ENCODE results near the gene ZC3H8.
A peak's percentile ranks its signal among the peaks of the same experiment; 100 is the strongest.
"Not testable (repeated sequence)": the region's sequence is repeated elsewhere in the genome, so short reads cannot be mapped to it uniquely, and the experiment has no call there.

ZC3H8 gene

DNA sequence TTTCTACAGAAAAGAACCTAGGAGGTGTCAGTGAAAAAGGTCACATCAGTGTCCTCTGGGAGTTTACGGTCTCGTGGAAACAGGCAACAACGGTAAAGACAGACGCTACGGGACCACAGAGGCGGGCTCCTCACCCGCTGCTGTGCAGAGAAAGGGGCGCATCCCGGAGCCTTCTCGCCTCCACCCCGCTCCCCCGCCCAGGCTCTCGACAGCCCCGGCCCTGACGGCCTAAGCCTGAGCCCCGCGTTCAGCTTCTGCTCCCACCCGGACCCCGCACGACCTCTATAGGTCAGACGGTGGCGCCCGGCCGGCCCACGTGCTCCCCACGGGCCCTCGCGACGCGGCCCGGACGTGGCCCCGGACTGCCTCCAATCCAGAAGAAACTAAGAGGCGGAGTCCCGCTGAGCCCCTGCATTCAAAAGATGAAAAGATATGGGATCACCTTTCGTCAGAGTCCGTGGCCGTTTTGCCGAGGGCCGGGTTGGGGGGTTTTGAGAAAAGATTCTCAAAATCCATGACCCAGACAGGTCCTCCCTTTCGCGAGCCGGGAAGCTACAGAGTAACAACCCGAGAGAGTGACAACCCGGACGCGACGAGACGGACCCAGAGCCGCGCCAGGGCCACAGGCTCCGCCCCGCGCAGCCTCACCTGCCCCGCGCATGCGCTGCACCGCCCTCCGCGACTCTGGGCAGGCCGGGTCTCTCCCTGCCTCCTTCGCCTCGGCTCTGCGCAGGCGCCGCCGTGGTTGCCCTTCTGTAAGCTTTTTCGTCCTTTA, at the start of gene ZC3H8:
Gene ZC3H8, minus strand, starts transcription at position 577 of the 775 bp plus-strand sequence. Its CDS starts 61 bp downstream, at position 516.
- Histone ChIP-seq H3K9ac (ENCODE audit: low read length) (peak within 1 kb of the TSS; percentile 88), H3K4me3 (ENCODE audit: low read length) (peak within 1 kb of the TSS; percentile 88)

DNA sequence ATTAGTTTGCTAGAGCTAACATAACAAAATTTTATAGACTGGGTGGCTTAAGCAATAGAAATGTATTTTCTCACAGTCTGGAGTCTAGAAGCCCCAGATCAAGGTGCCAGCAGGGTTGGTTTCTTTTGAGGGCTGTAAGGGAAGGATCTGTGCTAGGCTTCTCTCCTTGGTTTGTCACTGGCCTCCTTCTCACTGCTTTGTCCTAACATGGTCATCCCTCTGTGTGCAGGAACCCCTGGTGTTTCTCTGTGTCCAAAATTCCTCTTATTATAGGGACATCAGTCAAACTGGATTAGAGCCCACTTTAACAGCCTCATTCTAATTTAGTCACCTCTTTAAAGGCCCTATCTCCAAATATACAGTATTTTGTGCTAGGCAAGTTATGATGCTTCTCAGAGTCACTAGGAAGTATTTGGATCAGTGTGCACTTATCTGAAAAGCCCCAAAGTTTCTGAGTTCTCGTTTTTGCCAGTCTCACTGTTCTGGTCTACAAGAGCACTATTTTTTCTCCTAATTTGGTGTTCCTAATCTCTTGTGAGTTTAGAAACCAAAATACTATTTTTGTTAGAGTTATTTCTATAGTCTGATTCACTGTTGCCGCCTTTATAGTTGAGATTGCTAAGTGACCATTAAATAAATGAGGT, 49.6 kb upstream of the ZC3H8 start:
- peaks cover 2% of the 10 kb centered on the region for H3K9me3 ChIP-seq (ENCODE audit: control insufficient read depth, low read length)
- H3K27me3 ChIP-seq (replicated peaks; ENCODE audit: control insufficient read depth, insufficient read depth, low read length): no peaks in the 10 kb centered on the region
- H3K4me1 ChIP-seq (ENCODE audit: control insufficient read depth, insufficient read depth, low read length): peaks cover 17% of the 10 kb centered on the region
- H3K36me3 ChIP-seq (ENCODE audit: control insufficient read depth, insufficient read depth, low read length, severe bottlenecking): peaks cover 12% of the 10 kb centered on the region
- H3K4me3 ChIP-seq (ENCODE audit: low read length): no peak overlapping the region
- no peak overlapping the region for H3K9ac ChIP-seq (ENCODE audit: low read length)
- no peak for DNase-seq (ENCODE audit: low read depth)

More for the DNA sequence above, at the start of gene ZC3H8:
- Histone ChIP-seq H3K36me3 (ENCODE audit: control insufficient read depth, insufficient read depth, low read length, severe bottlenecking) (no peaks in the 10 kb centered on the region), H3K9me3 (ENCODE audit: control insufficient read depth, low read length) (no peaks in the 10 kb centered on the region), H3K27me3 (replicated peaks; ENCODE audit: control insufficient read depth, insufficient read depth, low read length) (no peaks in the 10 kb centered on the region), H3K4me1 (ENCODE audit: control insufficient read depth, insufficient read depth, low read length) (peaks cover 8% of the 10 kb centered on the region)
- DNase-seq (ENCODE audit: low read depth): peak; percentile 95

DNA sequence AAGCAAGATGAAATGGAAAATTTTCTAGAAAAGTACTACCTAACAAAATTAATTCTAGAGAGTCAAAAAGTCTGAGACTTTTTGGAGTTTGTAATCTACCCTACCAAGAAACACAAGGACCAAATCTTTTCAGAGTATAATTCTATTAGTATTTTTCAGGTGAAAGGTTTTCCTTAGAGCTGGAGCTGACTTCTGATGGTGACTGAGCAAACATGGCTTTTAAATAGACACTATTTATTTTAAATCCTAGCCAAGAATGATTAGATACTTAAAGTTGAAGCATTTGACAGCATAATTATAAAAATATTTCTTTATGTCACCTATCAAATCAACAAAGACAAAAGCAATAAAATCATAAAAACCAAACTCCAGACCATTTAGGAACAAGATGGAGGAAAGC, 47.1 kb upstream of the ZC3H8 start:
- no peaks in the 10 kb centered on the region for H3K27me3 ChIP-seq (replicated peaks; ENCODE audit: control insufficient read depth, insufficient read depth, low read length)
- peaks cover 12% of the 10 kb centered on the region for H3K36me3 ChIP-seq (ENCODE audit: control insufficient read depth, insufficient read depth, low read length, severe bottlenecking)
- H3K4me1 ChIP-seq (ENCODE audit: control insufficient read depth, insufficient read depth, low read length): peaks cover 17% of the 10 kb centered on the region
- no peak for DNase-seq (ENCODE audit: low read depth)
- H3K9ac ChIP-seq (ENCODE audit: low read length): no peak overlapping the region
- no peak overlapping the region for H3K4me3 ChIP-seq (ENCODE audit: low read length)
- peaks cover 2% of the 10 kb centered on the region for H3K9me3 ChIP-seq (ENCODE audit: control insufficient read depth, low read length)

DNA sequence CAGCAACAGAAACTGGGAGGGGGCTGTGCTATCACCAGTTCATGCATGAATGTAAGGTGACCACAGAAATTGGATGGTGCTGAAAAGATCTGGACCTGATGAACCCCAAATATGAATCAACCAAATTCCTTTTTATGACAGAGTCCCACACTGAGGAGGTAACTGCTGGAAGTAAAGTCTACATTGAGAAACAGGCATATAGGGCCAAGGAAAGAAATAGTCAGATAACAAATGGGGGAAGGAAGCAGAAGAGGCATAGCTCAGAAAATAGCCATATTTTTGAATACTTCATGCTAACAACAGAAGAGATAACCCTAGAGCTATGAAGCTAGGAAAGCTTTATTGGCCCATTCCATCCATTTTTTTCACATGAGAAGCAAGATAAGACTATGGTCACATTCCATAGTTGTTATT, 46.3 kb upstream of the ZC3H8 start:
- Histone ChIP-seq H3K27me3 (replicated peaks; ENCODE audit: control insufficient read depth, insufficient read depth, low read length) (no peaks in the 10 kb centered on the region), H3K9me3 (ENCODE audit: control insufficient read depth, low read length) (peaks cover 2% of the 10 kb centered on the region), H3K36me3 (ENCODE audit: control insufficient read depth, insufficient read depth, low read length, severe bottlenecking) (peaks cover 12% of the 10 kb centered on the region), H3K9ac (ENCODE audit: low read length) (no peak overlapping the region), H3K4me1 (ENCODE audit: control insufficient read depth, insufficient read depth, low read length) (peaks cover 17% of the 10 kb centered on the region), H3K4me3 (ENCODE audit: low read length) (no peak overlapping the region)
- DNase-seq (ENCODE audit: low read depth): peak; percentile 13

DNA sequence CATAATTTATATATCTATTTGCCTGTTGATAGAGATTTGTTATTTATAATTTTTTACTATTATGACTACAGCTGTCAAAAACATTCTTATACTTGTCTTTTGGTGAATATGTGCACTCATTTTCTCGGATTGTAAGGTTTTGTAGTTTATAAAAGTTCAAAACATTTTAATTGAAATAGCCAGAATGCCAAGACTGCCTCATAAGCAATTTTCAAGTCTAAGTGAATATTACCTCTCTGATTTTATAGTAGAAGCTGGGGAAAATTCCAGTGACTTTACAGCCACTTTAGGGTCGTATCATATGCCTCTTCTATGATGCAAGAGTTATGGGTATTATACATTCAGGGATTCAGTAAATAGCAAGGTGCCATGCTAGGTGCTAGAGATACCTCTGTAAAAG, 41.6 kb upstream of the ZC3H8 start:
- Histone ChIP-seq H3K36me3 (ENCODE audit: control insufficient read depth, insufficient read depth, low read length, severe bottlenecking) (no peaks in the 10 kb centered on the region), H3K27me3 (replicated peaks; ENCODE audit: control insufficient read depth, insufficient read depth, low read length) (no peaks in the 10 kb centered on the region), H3K9me3 (ENCODE audit: control insufficient read depth, low read length) (no peaks in the 10 kb centered on the region), H3K9ac (ENCODE audit: low read length) (no peak overlapping the region), H3K4me3 (ENCODE audit: low read length) (no peak overlapping the region), H3K4me1 (ENCODE audit: control insufficient read depth, insufficient read depth, low read length) (peaks cover 25% of the 10 kb centered on the region)
- no peak for DNase-seq (ENCODE audit: low read depth)

DNA sequence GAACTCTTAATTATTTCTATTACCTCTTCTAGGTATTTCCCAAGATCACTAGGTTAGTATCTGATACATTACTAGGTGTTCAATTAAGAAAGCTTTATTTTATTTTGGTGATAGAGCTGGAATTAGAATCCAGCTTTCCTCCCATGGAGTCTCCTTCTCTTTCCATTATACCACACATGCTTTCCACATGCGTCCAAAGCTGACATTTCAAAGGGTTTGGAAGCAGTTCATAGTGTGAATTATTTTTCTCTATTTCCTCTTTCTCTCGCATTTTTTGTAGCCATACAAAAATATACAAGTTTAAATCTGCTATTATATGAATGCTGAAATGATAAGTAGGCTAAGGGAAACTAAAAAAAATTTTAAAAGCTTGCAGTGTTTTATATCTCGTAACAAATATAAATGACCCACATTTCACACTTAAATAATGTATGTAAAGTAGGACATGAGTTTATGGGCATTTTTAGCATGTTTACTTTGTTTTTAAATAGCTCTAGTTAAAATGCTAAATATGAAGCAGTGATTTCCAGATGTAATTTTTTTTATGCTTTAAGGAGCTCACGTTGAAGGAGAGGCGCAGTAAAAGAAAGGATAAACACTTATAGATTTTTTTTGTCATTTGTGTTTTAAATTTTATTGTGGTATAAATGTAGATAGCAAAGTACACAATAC, 40.7 kb upstream of the ZC3H8 start:
- no peaks in the 10 kb centered on the region for H3K27me3 ChIP-seq (replicated peaks; ENCODE audit: control insufficient read depth, insufficient read depth, low read length)
- DNase-seq (ENCODE audit: low read depth): no peak
- H3K4me1 ChIP-seq (ENCODE audit: control insufficient read depth, insufficient read depth, low read length): peaks cover 16% of the 10 kb centered on the region
- H3K4me3 ChIP-seq (ENCODE audit: low read length): no peak overlapping the region
- H3K9ac ChIP-seq (ENCODE audit: low read length): no peak overlapping the region
- H3K9me3 ChIP-seq (ENCODE audit: control insufficient read depth, low read length): no peaks in the 10 kb centered on the region
- no peaks in the 10 kb centered on the region for H3K36me3 ChIP-seq (ENCODE audit: control insufficient read depth, insufficient read depth, low read length, severe bottlenecking)

DNA sequence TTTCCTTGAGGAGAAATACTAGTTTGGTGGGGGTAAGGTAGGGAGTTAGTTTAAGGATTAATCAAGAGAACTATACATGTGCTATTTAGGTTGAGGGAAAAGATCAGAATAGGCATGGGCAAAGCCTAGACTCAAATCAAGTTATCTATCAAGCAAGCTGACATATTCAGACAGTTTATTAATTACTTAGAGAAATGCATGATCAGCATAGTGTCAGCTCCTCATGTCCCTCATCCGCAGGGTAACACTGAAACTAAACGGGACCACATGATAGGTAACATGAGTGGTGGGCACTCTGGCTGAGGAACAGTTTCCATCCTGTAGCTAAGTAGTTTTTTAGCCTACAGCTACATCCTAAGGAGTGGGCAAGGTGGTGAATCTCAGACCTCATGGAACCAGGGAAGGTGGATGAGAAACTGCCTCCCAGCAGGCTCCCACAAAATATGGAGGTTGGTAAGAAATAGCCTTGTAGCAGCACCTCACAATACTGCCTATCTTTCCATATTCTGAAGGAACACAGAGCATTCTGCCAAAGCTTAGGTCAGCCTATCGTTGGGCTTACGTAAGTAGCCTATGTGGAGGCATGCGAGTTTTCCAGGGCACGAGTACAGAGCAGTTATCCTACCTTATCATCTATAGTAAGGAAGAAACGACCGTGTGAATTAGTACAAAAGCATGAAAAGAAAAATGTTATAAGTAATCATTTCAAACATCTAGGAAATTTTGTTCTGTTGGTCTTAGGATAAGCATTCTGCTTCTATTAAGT, 39.0 kb upstream of the ZC3H8 start:
- Histone ChIP-seq H3K4me1 (ENCODE audit: control insufficient read depth, insufficient read depth, low read length) (peaks cover 15% of the 10 kb centered on the region), H3K9ac (ENCODE audit: low read length) (no peak overlapping the region), H3K9me3 (ENCODE audit: control insufficient read depth, low read length) (no peaks in the 10 kb centered on the region), H3K36me3 (ENCODE audit: control insufficient read depth, insufficient read depth, low read length, severe bottlenecking) (no peaks in the 10 kb centered on the region), H3K27me3 (replicated peaks; ENCODE audit: control insufficient read depth, insufficient read depth, low read length) (no peaks in the 10 kb centered on the region), H3K4me3 (ENCODE audit: low read length) (no peak overlapping the region)
- DNase-seq (ENCODE audit: low read depth): no peak

DNA sequence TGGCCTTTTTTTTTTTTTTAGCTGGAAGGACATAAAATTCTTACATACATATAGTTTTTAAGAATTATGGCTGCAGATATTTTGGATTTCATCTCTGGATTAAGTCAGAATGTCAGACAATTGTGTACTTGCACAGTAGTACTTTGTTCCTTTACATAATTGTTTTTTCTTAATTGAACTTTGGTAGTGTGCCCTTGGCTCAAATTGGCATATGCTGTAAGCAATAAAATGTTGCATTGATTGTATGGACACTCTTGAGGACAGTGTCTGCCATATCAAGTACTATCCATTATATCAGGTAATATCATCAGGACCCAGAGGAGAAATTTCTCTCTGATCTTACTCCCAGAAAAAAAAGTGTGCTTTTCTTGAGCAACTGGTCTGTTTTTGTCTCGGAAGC, 35.8 kb upstream of the ZC3H8 start:
- H3K9ac ChIP-seq (ENCODE audit: low read length): no peak overlapping the region
- no peak for DNase-seq (ENCODE audit: low read depth)

DNA sequence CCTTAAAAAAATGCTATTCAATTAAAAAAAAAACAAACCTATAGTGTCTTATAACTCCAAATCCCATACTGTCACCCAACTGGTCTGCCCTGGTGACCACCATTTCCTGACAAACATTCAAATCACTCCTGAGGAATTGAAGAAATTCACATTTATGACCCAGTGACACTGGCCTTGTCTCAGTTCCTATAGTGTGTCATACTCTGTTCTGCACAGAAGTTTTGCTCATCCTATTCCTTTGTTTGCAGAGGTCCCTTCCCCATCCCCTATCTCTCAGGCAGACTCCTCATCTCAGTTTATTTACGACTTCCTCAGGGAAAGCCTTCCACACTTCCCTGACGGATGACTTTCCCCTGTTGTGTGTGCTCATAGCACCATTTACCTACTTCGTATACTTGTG, 35.2 kb upstream of the ZC3H8 start:
- DNase-seq (ENCODE audit: low read depth): no peak
- no peaks in the 10 kb centered on the region for H3K9me3 ChIP-seq (ENCODE audit: control insufficient read depth, low read length)
- H3K4me1 ChIP-seq (ENCODE audit: control insufficient read depth, insufficient read depth, low read length): peaks cover 12% of the 10 kb centered on the region
- H3K27me3 ChIP-seq (replicated peaks; ENCODE audit: control insufficient read depth, insufficient read depth, low read length): no peaks in the 10 kb centered on the region
- H3K9ac ChIP-seq (ENCODE audit: low read length): no peak overlapping the region
- no peaks in the 10 kb centered on the region for H3K36me3 ChIP-seq (ENCODE audit: control insufficient read depth, insufficient read depth, low read length, severe bottlenecking)
- no peak overlapping the region for H3K4me3 ChIP-seq (ENCODE audit: low read length)

More for the DNA sequence above, 35.8 kb upstream of the ZC3H8 start:
- Histone ChIP-seq H3K27me3 (replicated peaks; ENCODE audit: control insufficient read depth, insufficient read depth, low read length) (no peaks in the 10 kb centered on the region), H3K4me3 (ENCODE audit: low read length) (no peak overlapping the region), H3K36me3 (ENCODE audit: control insufficient read depth, insufficient read depth, low read length, severe bottlenecking) (no peaks in the 10 kb centered on the region), H3K9me3 (ENCODE audit: control insufficient read depth, low read length) (no peaks in the 10 kb centered on the region), H3K4me1 (ENCODE audit: control insufficient read depth, insufficient read depth, low read length) (peaks cover 15% of the 10 kb centered on the region)

DNA sequence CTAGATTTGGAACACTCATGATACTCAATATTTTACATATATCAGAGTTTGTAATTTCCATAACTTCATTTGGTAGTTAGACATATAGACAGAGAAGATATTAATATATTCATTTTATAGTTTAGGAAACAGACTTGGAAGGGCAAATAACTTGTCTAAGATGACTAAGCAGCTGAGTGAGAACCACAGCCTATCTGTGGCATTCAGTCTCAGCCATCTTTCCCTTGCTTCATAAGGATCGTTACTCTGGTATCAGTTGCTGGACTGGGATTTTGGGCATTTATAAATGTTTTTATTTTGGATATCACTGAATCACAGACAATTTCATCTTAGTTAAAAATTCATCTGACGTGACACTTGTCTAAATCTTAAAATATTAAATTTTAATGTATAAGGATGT, 28.7 kb upstream of the ZC3H8 start:
- H3K36me3 ChIP-seq (ENCODE audit: control insufficient read depth, insufficient read depth, low read length, severe bottlenecking); H3K27me3 ChIP-seq (replicated peaks; ENCODE audit: control insufficient read depth, insufficient read depth, low read length); H3K9ac ChIP-seq (ENCODE audit: low read length); H3K4me3 ChIP-seq (ENCODE audit: low read length); H3K4me1 ChIP-seq (ENCODE audit: control insufficient read depth, insufficient read depth, low read length); DNase-seq (ENCODE audit: low read depth); H3K9me3 ChIP-seq (ENCODE audit: control insufficient read depth, low read length): not testable (repeated sequence)

DNA sequence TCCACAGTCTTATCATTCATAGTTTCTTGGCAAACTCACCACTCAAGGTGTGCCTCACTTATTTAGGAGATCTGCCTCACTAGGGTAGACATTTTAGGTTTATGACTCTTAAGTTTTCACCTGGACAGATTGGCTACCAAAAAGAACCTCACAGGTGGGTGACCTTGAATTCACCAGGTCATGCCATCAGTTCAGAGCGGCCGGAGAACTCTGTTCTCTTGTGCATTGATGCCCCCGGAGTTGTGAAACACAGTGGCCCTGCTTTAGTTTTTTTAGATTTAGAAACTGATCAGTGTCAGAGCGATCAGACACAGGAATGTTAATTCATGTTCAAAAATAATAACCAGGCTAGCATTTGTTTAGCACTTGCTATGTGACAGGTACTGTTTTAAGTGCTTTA, 27.2 kb upstream of the ZC3H8 start:
- not testable (repeated sequence) for H3K36me3 ChIP-seq (ENCODE audit: control insufficient read depth, insufficient read depth, low read length, severe bottlenecking); H3K4me3 ChIP-seq (ENCODE audit: low read length); H3K27me3 ChIP-seq (replicated peaks; ENCODE audit: control insufficient read depth, insufficient read depth, low read length); DNase-seq (ENCODE audit: low read depth); H3K9me3 ChIP-seq (ENCODE audit: control insufficient read depth, low read length); H3K9ac ChIP-seq (ENCODE audit: low read length)
- H3K4me1 ChIP-seq (ENCODE audit: control insufficient read depth, insufficient read depth, low read length): peaks cover 12% of the 10 kb centered on the region
